LNCAP (cell line): Measurements from ENCODE around the gene BLNK.

Experiments
- TF ChIP-seq, protein P1 (sequence below): fragments of 450-650 bp; IDR thresholded peaks from 2 replicates; pipeline ENCODE4 v1.5.1; 2017; ENCODE audit warnings: mild to moderate bottlenecking

BLNK gene

DNA sequence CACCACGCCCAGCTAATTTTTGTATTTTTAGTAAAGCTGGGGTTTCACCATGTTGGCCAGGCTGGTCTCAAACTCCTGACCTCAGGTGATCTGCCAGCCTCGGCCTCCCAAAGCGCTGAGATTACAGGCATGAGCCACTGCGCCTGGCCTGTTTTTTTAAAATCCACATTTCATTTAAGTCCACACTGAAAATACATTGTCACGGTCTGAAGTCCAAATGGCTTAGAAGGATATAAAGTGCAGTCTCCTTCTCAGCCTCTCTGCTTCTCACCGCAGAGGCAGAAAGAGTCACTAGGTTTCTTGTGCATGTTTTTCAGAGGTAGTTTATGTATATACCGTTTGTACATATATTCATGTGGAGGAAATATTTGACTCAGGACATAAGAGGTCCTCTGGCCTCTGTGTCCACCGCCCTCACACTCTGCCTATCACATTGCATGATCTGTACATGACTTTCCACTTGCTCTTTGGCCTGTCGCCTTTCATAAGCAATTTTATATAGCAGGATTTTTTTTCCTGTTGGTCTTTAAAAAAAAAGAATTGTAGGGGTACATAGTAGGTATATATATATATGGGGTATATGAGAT, 42.9 kb downstream of the BLNK start:
- TF ChIP-seq, protein P1, sequence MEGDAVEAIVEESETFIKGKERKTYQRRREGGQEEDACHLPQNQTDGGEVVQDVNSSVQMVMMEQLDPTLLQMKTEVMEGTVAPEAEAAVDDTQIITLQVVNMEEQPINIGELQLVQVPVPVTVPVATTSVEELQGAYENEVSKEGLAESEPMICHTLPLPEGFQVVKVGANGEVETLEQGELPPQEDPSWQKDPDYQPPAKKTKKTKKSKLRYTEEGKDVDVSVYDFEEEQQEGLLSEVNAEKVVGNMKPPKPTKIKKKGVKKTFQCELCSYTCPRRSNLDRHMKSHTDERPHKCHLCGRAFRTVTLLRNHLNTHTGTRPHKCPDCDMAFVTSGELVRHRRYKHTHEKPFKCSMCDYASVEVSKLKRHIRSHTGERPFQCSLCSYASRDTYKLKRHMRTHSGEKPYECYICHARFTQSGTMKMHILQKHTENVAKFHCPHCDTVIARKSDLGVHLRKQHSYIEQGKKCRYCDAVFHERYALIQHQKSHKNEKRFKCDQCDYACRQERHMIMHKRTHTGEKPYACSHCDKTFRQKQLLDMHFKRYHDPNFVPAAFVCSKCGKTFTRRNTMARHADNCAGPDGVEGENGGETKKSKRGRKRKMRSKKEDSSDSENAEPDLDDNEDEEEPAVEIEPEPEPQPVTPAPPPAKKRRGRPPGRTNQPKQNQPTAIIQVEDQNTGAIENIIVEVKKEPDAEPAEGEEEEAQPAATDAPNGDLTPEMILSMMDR: no peak

GRCh38 chr10:96227206-96227605, 44.2 kb downstream of the BLNK start:
- TF ChIP-seq, protein P1: no peak

DNA sequence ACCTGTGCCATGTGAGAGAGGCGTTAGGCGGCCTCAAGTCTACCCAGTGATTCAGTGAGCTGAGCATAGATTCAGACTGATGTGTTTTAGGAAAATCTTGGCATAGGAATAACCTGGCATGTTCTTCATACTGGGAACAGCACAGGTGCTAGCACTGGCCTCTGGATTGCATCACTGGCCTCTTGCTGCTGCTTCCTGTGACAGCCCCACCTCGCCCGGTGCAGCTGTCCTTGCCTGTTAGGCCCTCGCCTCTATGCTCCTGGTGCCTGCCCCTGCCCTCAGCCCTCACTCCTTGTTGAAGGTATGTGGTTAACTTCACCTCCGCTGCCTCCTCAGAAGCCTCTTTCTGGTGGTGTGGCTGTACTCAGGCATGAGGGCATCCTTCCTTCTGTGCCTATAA, 46.2 kb downstream of the BLNK start:
- TF ChIP-seq, protein P1: no peak

- TF ChIP-seq, protein P1: no peak
Observed at GRCh38 chr10:96222908-96223307, 48.5 kb downstream of the BLNK start.

GRCh38 chr10:96222441-96222840, 48.9 kb downstream of the BLNK start:
- TF ChIP-seq, protein P1: no peak

DNA sequence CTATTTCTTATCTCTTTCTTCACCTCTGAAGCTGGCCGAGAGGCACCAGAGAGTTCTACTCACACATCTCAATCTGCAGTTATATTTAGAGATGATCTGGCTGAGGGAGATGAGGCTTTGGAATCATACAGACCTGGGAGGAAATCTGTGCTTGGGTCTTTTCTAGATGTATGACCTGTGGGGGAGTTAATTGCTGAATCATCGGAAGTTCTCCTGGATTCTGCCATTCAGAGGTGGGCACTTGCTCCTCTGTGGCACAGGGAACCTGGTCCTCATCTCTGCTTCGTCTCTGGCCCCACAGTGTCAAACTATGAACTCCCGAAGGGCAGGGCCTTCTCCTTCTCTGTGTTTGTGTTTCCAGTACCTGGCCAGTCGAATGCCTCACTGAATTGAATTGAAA, 52.5 kb downstream of the BLNK start:
- TF ChIP-seq, protein P1: no peak

- TF ChIP-seq, protein P1: no peak
Observed at GRCh38 chr10:96217711-96218110, 53.7 kb downstream of the BLNK start.

DNA sequence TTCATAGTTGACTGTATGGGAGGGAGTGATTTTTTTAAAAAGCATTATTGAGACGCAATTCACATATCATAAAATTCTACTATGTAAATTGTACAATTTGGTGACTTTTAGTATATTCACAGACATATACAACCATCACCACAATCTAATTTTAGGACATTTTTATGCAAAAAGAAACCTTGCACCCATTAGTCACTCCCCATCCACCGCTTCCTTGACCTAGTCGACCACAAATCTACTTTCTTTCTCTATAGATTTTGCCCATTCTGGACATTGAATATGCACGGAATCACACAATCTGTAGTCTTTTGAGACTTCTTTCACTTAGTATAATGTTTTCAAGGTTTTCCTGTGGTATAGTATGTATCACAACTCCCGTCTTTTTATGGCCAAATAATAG, 54.6 kb downstream of the BLNK start:
- TF ChIP-seq, protein P1: no peak
